PC-9 (cell line): ENCODE data around the gene ZDHHC14. TPM values are rescaled to one million over a fixed set of nuclear protein-coding genes. Genes with fewer than 3 reads are reported as not detected.

Experiments
- BruUV-seq: library from RNA; stranded (reverse); fragments of 400-500 nt; replicated peaks from 2 replicates; lab custom pipeline; 2021; lab: Mats Ljungman, UMichigan
- CTCF ChIA-PET: fragments of 300-600 bp; sonication (Branson Sonifier 250); formaldehyde crosslinking; loops from one replicate; lab custom pipeline; 2022; ENCODE audit warnings: antibody characterized with exemption; lab: Charles Lee
- POLR2A ChIA-PET: fragments of 300-600 bp; sonication (Branson Sonifier 250); formaldehyde crosslinking; loops from one replicate; lab custom pipeline; 2022; ENCODE audit warnings: antibody characterized with exemption; ENCODE audit not compliant: unreplicated experiment; lab: Charles Lee
- DNase-seq, 2 experiments: peaks; one replicate each; pipeline versions ENCODE4 v3.0.0 to v3.0.0-alpha.2; 2015 to 2022; ENCODE audit warnings: mixed read lengths in 1 of 2
- H2AFZ ChIP-seq: fragments of 200-600 bp; sonication (generic); 2 replicates; pipeline ENCODE4 v1.8.1; 2017; ENCODE audit warnings: antibody characterized with exemption
- H3F3A ChIP-seq: fragments of 200-600 bp; sonication (generic); 2 replicates; pipeline ENCODE4 v1.8.1; 2017; ENCODE audit warnings: antibody characterized with exemption, mild to moderate bottlenecking, low read depth; ENCODE audit not compliant: insufficient read depth
- H3K27ac ChIP-seq: fragments of 200-600 bp; sonication (generic); 2 replicates; pipeline ENCODE4 v1.6.1; 2016; ENCODE audit warnings: mixed run types
- H3K27me3 ChIP-seq: fragments of 200-600 bp; sonication (generic); 2 replicates; pipeline ENCODE4 v1.6.1; 2016; ENCODE audit warnings: low read depth, mixed run types; ENCODE audit not compliant: insufficient read depth
- H3K36me3 ChIP-seq: fragments of 200-600 bp; sonication (generic); 2 replicates; pipeline ENCODE4 v1.6.1; 2016; ENCODE audit warnings: low read depth, mixed run types
- H3K4me1 ChIP-seq: fragments of 200-600 bp; sonication (generic); replicated peaks from 2 replicates; pipeline ENCODE4 v1.6.1; 2016; ENCODE audit warnings: mixed run types; ENCODE audit not compliant: insufficient read depth
- H3K4me2 ChIP-seq: fragments of 200-600 bp; sonication (generic); 2 replicates; pipeline ENCODE4 v1.6.1; 2017; ENCODE audit warnings: mixed run types
- H3K4me3 ChIP-seq: fragments of 200-600 bp; sonication (generic); 2 replicates; pipeline ENCODE4 v1.6.1; 2016; ENCODE audit warnings: mixed run types
- H3K79me2 ChIP-seq: fragments of 200-600 bp; sonication (generic); 2 replicates; pipeline ENCODE4 v1.6.1; 2017; ENCODE audit warnings: low read depth, mixed run types
- H3K9me2 ChIP-seq: fragments of 200-600 bp; sonication (generic); 2 replicates; pipeline ENCODE4 v1.8.1; 2017; ENCODE audit warnings: mild to moderate bottlenecking; ENCODE audit not compliant: insufficient read depth
- H3K9me3 ChIP-seq: fragments of 200-600 bp; sonication (generic); 2 replicates; pipeline ENCODE4 v1.8.1; 2016; ENCODE audit warnings: low read depth; ENCODE audit not compliant: insufficient read depth
- H4K20me1 ChIP-seq: fragments of 200-600 bp; sonication (generic); 2 replicates; pipeline ENCODE4 v1.8.1; 2017; ENCODE audit not compliant: insufficient read depth
- CTCF ChIP-seq: fragments of 200-600 bp; sonication (generic); conservative IDR thresholded peaks from 2 replicates; pipeline ENCODE4 v1.6.1; 2017; ENCODE audit warnings: mixed run types, antibody characterized with exemption, mild to moderate bottlenecking, moderate library complexity
- EZH2 ChIP-seq: fragments of 200-600 bp; sonication (generic); IDR thresholded peaks from 2 replicates; pipeline ENCODE4 v1.8.0; 2017; ENCODE audit warnings: antibody characterized with exemption, low read depth
- intact Hi-C: fragments of 100-400 bp; cut with micrococcal nuclease; formaldehyde crosslinking; loops from one replicate; pipeline ENCODE4 v1.10.0; 2022; ENCODE audit not compliant: unreplicated experiment
- total RNA-seq: library from RNA; stranded (reverse); gene quantifications from 2 replicates; pipeline ENCODE4 v1.2.3, GENCODE V29; 2021

Gene ZDHHC14
- total RNA-seq, 1 experiment from 2014 or later: 5.6 TPM

- ChIA-PET CTCF (no interaction called here), POLR2A (no interaction called here)
- no TSS peak for BruUV-seq
- Histone ChIP-seq H3F3A (peaks cover 10% of the 10 kb centered on the region; the same call in 1 of the 2 replicates), H3K9me2 (no peaks in the 10 kb centered on the region), H3K4me2 (no peak overlapping the region), H4K20me1 (no peaks in the 10 kb centered on the region; the same call in 1 of the 2 replicates), H2AFZ (no peak overlapping the region), H3K4me1 (peaks cover 28% of the 10 kb centered on the region), H3K9me3 (no peaks in the 10 kb centered on the region), H3K36me3 (no peaks in the 10 kb centered on the region), H3K27ac (no peak overlapping the region), H3K79me2 (no peaks in the 10 kb centered on the region), H3K27me3 (no peaks in the 10 kb centered on the region), H3K4me3 (no peak overlapping the region)
- no peak for DNase-seq
- no peak for TF ChIP-seq EZH2
- no peak for TF ChIP-seq CTCF
- intact Hi-C loops: no loop called here
These were observed 51.4 kb downstream of the ZDHHC14 start for GRCh38 chr6:157432231-157432891.

DNA sequence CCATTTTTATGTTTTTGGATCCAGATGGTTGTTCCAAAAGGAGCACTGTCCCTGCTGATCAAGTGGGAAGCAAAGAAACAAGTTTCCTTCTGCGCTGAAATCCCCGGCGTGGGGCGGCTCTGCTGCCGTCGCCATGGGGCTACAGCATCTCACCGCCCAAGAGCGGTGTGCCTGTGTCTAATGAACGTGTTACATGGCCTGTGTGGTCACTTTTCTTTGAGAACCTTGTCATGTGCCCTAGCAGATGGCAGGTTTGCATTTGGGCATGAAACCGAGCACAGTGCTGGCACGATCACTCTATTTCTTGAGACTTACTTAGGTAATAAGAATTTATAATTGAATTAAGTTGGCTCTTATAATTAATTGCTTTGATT, 51.9 kb downstream of the ZDHHC14 start:
- no peaks in the 10 kb centered on the region for H3K36me3 ChIP-seq
- no peak for DNase-seq
- TF ChIP-seq EZH2: no peak
- TF ChIP-seq CTCF: no peak
- H3F3A ChIP-seq: peaks cover 8% of the 10 kb centered on the region; the same call in 1 of the 2 replicates
- ChIA-PET POLR2A (no interaction called here), CTCF (no interaction called here)
- no peaks in the 10 kb centered on the region for H3K9me2 ChIP-seq
- H3K79me2 ChIP-seq: no peaks in the 10 kb centered on the region
- no peaks in the 10 kb centered on the region; the same call in 1 of the 2 replicates for H4K20me1 ChIP-seq
- H2AFZ ChIP-seq: no peak overlapping the region
- no peak overlapping the region for H3K4me2 ChIP-seq
- intact Hi-C loops: no loop called here
- peaks cover 23% of the 10 kb centered on the region for H3K4me1 ChIP-seq
- BruUV-seq: no TSS peak
- no peaks in the 10 kb centered on the region for H3K9me3 ChIP-seq
- no peaks in the 10 kb centered on the region for H3K27me3 ChIP-seq
- H3K4me3 ChIP-seq: no peak overlapping the region
- H3K27ac ChIP-seq: no peak overlapping the region

GRCh38 chr6:157433678-157434081, 52.7 kb downstream of the ZDHHC14 start:
- no peaks in the 10 kb centered on the region for H3K9me3 ChIP-seq
- no peak for DNase-seq
- TF ChIP-seq CTCF (no peak), EZH2 (no peak)
- BruUV-seq: no TSS peak
- H3K79me2 ChIP-seq: no peaks in the 10 kb centered on the region
- no peaks in the 10 kb centered on the region for H3K27me3 ChIP-seq
- intact Hi-C loops: no loop called here
- no peak overlapping the region for H2AFZ ChIP-seq
- H3F3A ChIP-seq: 0 out of 2 replicates have a peak, but pooled peaks cover 4% of the 10 kb centered on the region
- H3K27ac ChIP-seq: no peak overlapping the region
- no peaks in the 10 kb centered on the region for H3K9me2 ChIP-seq
- H4K20me1 ChIP-seq: no peaks in the 10 kb centered on the region; the same call in 1 of the 2 replicates
- peaks cover 16% of the 10 kb centered on the region for H3K4me1 ChIP-seq
- no peak overlapping the region for H3K4me2 ChIP-seq
- CTCF ChIA-PET: no interaction called here
- H3K36me3 ChIP-seq: no peaks in the 10 kb centered on the region
- POLR2A ChIA-PET: no interaction called here
- H3K4me3 ChIP-seq: no peak overlapping the region
